ENCODE results near the gene DHRS4L2.
A peak's percentile ranks its signal among the peaks of the same experiment; 100 is the strongest.
"Not testable (repeated sequence)": the region's sequence is repeated elsewhere in the genome, so short reads cannot be mapped to it uniquely, and the experiment has no call there.

Gene DHRS4L2

GRCh38 chr14:24020520-24020919 lies 31.8 kb downstream of the DHRS4L2 start:
- DNase-seq, result not testable (repeated sequence)

- not testable (repeated sequence) for DNase-seq
Observed at GRCh38 chr14:24024939-24025418, 36.2 kb downstream of the DHRS4L2 start.

- not testable (repeated sequence) for DNase-seq
Observed at GRCh38 chr14:24029687-24030086, 41.0 kb downstream of the DHRS4L2 start.

- DNase-seq, result not testable (repeated sequence)
Observed at GRCh38 chr14:24031331-24031730, 42.6 kb downstream of the DHRS4L2 start.

GRCh38 chr14:24032727-24033418 lies 44.1 kb downstream of the DHRS4L2 start:
- no peak for DNase-seq

- DNase-seq, result not testable (repeated sequence)
Observed at GRCh38 chr14:24035769-24036168, 47.0 kb downstream of the DHRS4L2 start.

- DNase-seq, result peak; percentile 56 to 78
Observed at GRCh38 chr14:24036169-24036962, 47.6 kb downstream of the DHRS4L2 start.

- DNase-seq, result not testable (repeated sequence)
Observed at GRCh38 chr14:24036963-24037657, 48.4 kb downstream of the DHRS4L2 start.

- no peak for DNase-seq
Observed at GRCh38 chr14:24037658-24038037, 48.9 kb downstream of the DHRS4L2 start.

GRCh38 chr14:24038686-24039085 lies 50.0 kb downstream of the DHRS4L2 start:
- DNase-seq, result no peak

GRCh38 chr14:24040692-24041091 lies 52.0 kb downstream of the DHRS4L2 start:
- no peak for DNase-seq

GRCh38 chr14:24042746-24043145 lies 54.0 kb downstream of the DHRS4L2 start:
- no peak for DNase-seq

GRCh38 chr14:24049002-24049401 lies 60.3 kb downstream of the DHRS4L2 start:
- not testable (repeated sequence) for DNase-seq

- DNase-seq, result not testable (repeated sequence)
Observed at GRCh38 chr14:24050753-24051152, 62.0 kb downstream of the DHRS4L2 start.

- DNase-seq, result no peak
Observed at GRCh38 chr14:24051176-24051788, 62.6 kb downstream of the DHRS4L2 start.

GRCh38 chr14:24051789-24052655 lies 63.3 kb downstream of the DHRS4L2 start, which contains the start of gene CARMIL3:
CARMIL3 (plus strand) TSS chr14:24052009; CDS start chr14:24052154, 145 bp downstream.
- peak; percentile 65 to 78 for DNase-seq

- no peak for DNase-seq
Observed at GRCh38 chr14:24052656-24053547, 64.2 kb downstream of the DHRS4L2 start.

GRCh38 chr14:24053548-24054323 lies 65.0 kb downstream of the DHRS4L2 start:
- DNase-seq, result no peak

- DNase-seq, result no peak
Observed at GRCh38 chr14:24054324-24054641, 65.6 kb downstream of the DHRS4L2 start.

GRCh38 chr14:24054646-24055045 lies 65.9 kb downstream of the DHRS4L2 start:
- no peak for DNase-seq
